RWPE2 (cell line): Measurements from ENCODE around the gene SNX9.

Experiments
- ATAC-seq: fragments of 200-7000 bp; cut with Tn5 transposase; 3 replicates; pipeline ENCODE4 v1.9.1; 2021; ENCODE audit warnings: low read depth
- DNase-seq: peaks from one replicate; pipeline ENCODE4 v3.0.0-alpha.2; 2020; ENCODE audit warnings: low spot score
- H3K27ac ChIP-seq: fragments of 450-650 bp; 2 replicates; pipeline ENCODE4 v1.5.1; 2017; ENCODE audit warnings: mild to moderate bottlenecking; ENCODE audit not compliant: poor library complexity, severe bottlenecking
- H3K27me3 ChIP-seq: fragments of 250-450 bp; sonication (Bioruptor Pico); 2 replicates; pipeline ENCODE4 v1.5.1; 2021; ENCODE audit warnings: mild to moderate bottlenecking, moderate library complexity; ENCODE audit not compliant: insufficient read depth, poor library complexity, severe bottlenecking
- H3K36me3 ChIP-seq: fragments of 250-450 bp; sonication (Bioruptor Pico); 2 replicates; pipeline ENCODE4 v1.5.1; 2020; ENCODE audit warnings: low read depth, mild to moderate bottlenecking, moderate library complexity
- H3K4me1 ChIP-seq: fragments of 250-450 bp; sonication (Bioruptor Pico); 2 replicates; pipeline ENCODE4 v1.5.1; 2021; ENCODE audit warnings: mild to moderate bottlenecking, moderate library complexity; ENCODE audit not compliant: insufficient read depth, poor library complexity, severe bottlenecking
- H3K4me3 ChIP-seq: fragments of 250-450 bp; sonication (Bioruptor Pico); 2 replicates; pipeline ENCODE4 v1.5.1; 2021; ENCODE audit warnings: mild to moderate bottlenecking, moderate library complexity; ENCODE audit not compliant: severe bottlenecking
- H3K9me3 ChIP-seq: fragments of 250-450 bp; sonication (Bioruptor Pico); 2 replicates; pipeline ENCODE4 v1.5.1; 2021; ENCODE audit warnings: mild to moderate bottlenecking, moderate library complexity; ENCODE audit not compliant: severe bottlenecking
- CTCF ChIP-seq: fragments of 450-650 bp; IDR thresholded peaks from one replicate; pipeline ENCODE4 v1.5.1; 2017; ENCODE audit warnings: mild to moderate bottlenecking, moderate library complexity; ENCODE audit not compliant: poor library complexity, severe bottlenecking

The SNX9 gene

DNA sequence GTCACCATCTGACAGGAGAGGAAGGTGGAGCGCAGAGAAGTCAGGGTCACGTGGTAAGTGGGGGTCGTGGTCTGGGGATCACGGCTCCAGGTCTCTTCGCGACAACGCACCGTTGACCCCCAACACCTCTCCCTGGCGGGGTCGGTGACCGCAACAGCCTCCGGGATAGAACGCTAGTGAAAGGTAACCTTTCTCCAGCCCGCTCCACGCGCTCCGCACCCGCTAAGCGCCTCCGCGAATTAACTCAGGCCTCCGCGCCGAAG is 158.0 kb downstream of the SNX9 start:
- Histone ChIP-seq H3K4me1 (no peaks in the 10 kb centered on the region), H3K9me3 (no peaks in the 10 kb centered on the region), H3K36me3 (no peaks in the 10 kb centered on the region), H3K27ac (peak overlapping the region; percentile 35), H3K4me3 (peak overlapping the region; percentile 74), H3K27me3 (no peaks in the 10 kb centered on the region)
- DNase-seq (no peak), ATAC-seq (no peak)
- TF ChIP-seq CTCF = no peak

- Histone ChIP-seq H3K4me3 (peak within 1 kb of the TSS; percentile 74), H3K4me1 (no peaks in the 10 kb centered on the region), H3K27me3 (no peaks in the 10 kb centered on the region), H3K36me3 (no peaks in the 10 kb centered on the region), H3K9me3 (no peaks in the 10 kb centered on the region), H3K27ac (peak within 1 kb of the TSS; percentile 35)
- DNase-seq = peak; percentile 75
- peak; percentile 86 for TF ChIP-seq CTCF
- ATAC-seq = peak; percentile 84
These were observed 158.5 kb downstream of the SNX9 start, which contains the start of gene SYNJ2 for GRCh38 chr6:157981395-157982101. TSS of gene SYNJ2 (plus strand) at chr6:157981863. CDS start at chr6:157981962, 99 bp downstream.

GRCh38 chr6:157982102-157982562 is 159.1 kb downstream of the SNX9 start:
- no peak for TF ChIP-seq CTCF
- H3K9me3 ChIP-seq = no peaks in the 10 kb centered on the region
- peak; percentile 51 for ATAC-seq
- H3K4me3 ChIP-seq = peak overlapping the region; percentile 74
- H3K27me3 ChIP-seq = no peaks in the 10 kb centered on the region
- no peaks in the 10 kb centered on the region for H3K4me1 ChIP-seq
- peak overlapping the region; percentile 35 for H3K27ac ChIP-seq
- no peaks in the 10 kb centered on the region for H3K36me3 ChIP-seq
- no peak for DNase-seq

DNA sequence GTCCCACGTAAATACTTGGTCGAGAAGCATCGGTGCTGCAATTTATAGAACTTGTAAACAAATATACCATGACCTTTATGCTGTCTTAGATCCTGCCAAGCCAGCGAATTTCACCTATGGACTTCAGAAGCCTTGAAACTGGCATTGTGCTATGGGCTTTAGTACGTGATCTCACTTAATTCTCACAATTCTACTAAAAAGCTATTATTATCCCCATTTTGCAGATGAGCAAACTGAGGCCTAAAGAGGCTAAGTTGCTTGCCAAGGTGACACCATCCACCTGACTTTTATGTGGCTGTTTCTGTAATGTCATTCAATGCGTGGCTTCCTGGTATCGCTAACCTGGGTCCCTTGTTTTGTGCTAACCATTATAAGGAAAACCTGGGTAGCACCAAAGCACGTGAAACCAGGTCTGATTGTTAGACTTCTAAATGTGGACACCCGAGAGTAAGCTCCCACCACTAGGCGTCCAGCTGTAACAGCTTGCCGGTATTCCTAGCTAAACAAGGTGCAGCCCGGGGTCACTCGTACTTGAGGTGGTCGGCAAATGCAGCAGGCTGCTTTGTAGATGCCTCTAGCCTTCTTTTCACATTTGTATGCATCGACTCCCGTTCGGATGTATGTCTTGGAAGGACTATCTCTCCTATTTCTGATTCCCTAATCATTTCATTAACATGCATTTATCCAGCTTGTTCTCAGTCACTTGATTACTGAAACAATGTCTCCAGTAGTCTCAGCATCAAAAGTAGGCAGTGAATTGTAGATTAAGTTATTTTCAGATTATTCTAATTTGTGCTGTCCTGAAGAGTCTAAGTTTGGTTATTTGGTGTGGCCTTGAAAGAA is 159.7 kb downstream of the SNX9 start:
- Histone ChIP-seq H3K4me3 (peak overlapping the region; percentile 74), H3K27me3 (no peaks in the 10 kb centered on the region), H3K9me3 (no peaks in the 10 kb centered on the region), H3K4me1 (no peaks in the 10 kb centered on the region), H3K27ac (no peak overlapping the region), H3K36me3 (no peaks in the 10 kb centered on the region)
- ATAC-seq (no peak), DNase-seq (no peak)
- no peak for TF ChIP-seq CTCF
